Ureter (tissue), 1 donor: Measurements from ENCODE around the gene PKD2L1. TPM values are rescaled to one million over a fixed set of nuclear protein-coding genes. Genes with fewer than 3 reads are reported as not detected.
"Not testable (repeated sequence)": the region's sequence is repeated elsewhere in the genome, so short reads cannot be mapped to it uniquely, and the experiment has no call there.

Experiments used
- DNase-seq: peaks from one replicate; pipeline ENCODE4 v3.0.0-alpha.2; 2020; ENCODE audit warnings: low spot score
- total RNA-seq: library from RNA; stranded (reverse); gene quantifications from one replicate; pipeline ENCODE4 v1.2.4, GENCODE V29; 2023
- donor health status: DM: yes; HTN: yes; CAD: no.

Gene PKD2L1
- total RNA-seq, 1 donor from 2014 or later = 0.16 TPM

DNA sequence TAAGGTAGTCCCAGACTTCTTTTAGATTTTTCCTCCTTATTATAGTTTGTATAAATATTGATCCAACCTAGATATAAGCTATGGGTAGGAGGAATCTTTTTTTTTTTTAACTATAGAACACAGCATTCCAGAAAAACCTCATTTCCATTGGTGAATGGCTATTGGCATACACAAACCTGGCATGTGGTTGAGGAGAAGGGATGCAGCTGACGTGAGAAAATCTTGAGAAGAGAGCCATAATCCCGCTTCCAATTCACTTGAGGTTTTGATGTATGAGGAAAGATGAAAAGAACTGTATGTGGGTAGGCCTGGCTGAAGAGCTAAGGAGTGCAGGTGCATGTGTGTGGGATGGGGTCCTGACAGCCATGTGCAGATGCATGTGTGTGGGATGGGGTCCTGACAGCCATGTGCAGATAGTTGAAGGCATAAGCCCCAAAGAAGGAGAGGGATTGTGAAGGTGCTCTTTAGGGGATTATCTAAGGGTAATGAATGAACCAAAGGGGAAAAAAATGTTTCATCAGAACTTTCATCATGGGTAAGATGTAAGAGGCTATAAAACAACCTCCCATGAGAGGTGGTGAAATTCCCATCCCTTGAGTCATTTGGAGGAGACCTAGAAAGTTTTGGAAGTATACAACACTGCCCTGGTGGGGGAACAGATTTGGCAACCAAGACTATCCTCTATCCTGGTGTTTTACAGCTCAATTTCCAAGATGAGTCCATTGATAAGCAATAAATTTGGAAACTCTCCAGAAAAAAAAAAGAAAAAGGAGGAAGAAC lies 3.8 kb upstream of the PKD2L1 start:
- DNase-seq = no peak

DNA sequence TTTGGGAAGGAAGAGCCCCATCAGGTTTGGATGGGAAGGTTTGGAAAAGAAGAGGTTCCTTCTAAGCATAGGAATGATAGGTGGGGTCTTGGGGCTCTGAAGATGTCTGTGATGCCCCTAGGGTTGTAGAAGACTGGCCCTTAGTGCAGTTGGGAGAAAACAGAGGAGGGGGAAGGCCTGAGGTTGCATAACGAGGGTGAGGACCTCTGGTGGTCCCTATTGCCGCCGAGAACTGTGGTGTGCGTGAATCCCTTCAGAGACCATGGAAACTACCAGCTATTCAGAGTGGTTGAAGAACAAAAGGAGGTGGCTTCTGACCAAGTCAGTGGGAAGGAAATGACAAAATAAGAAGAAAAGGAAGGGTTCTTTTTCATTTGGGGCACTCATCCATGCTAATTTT lies 3.1 kb upstream of the PKD2L1 start:
- no peak for DNase-seq

DNA sequence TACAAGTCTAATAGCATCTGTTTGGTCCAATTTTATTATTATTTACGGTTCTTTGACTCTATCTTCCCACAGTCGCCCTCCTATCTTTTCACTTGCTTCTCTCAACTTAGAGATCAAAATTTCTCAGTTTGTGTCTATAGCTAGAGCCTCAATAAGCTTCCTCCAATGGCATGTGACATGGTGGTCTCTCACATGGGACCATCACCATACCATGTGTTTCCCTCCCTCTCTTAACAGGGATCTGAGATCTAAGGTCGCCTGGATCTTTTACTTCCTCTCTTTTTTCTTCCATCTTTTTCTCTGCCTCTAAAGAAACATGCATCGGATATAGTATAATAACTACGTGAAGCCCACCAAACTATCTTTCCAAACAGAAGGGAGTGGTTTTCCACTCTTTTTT lies 1.8 kb downstream of the PKD2L1 start:
- DNase-seq = no peak

DNA sequence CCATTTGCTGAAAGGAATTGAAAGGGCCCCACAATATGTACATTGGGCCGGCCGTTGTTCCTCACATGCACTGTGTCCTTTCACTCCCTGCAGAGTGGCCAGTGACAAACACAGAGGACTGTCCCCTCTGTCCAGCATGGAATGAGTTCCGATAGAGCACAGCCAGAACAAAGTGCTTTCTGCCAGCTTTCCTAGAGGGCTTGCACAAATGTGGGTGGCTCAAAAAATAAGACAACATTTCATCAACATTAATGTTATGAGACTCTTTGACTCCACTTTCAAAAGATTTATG lies 2.4 kb downstream of the PKD2L1 start:
- no peak for DNase-seq

DNA sequence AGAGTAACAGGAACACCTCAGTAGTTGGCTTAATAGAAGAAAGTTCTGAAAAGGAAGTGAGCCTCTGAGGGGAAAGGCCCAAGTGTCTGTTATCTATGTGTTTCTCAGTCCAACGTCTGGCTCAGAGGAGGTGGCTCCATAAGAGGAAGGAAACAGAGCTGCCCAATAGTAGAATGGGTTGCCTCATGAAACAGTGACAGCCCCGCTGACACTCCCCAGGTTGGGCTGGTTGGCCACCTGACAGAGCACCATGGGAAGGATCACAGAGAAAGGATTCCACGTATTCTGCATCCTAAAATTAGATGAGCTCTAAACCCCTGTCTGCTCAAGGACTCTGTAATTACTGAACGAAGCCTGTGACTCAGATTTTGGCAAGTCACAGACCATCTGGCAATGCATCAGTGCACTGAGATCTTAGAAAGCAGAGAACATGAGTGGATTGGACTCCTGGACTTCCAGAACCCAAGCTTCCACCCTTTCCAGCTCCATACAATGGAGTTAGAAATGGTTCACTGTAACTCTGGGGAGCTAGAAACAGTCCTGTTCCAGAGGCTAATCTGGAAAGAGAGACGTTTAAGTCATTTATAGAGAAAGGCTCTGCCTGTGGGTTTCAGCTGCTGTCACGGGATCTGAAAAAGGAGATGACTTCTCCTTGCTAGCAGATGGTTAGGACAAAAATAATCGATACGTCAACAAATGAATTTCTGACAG lies 2.9 kb downstream of the PKD2L1 start:
- no peak for DNase-seq

DNA sequence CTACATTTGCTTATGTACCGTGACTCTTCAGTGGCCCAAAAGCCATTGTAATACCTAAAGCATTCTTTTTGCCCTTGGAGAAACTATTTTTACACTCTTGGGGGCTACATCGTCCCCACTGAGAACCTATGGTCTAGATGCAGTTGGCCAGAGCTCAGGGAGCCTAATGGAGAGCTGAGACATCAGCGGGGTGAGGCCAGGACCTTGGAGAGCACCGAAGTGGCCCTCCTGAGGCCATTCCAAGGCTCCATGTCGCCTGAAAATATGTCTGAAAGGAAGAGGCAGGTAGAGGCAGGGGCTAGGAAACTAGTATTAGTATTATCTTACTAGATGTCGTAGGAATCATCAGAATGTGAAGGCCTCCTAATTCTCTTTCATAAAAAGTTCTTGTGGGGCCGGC lies 4.9 kb downstream of the PKD2L1 start:
- DNase-seq = no peak

DNA sequence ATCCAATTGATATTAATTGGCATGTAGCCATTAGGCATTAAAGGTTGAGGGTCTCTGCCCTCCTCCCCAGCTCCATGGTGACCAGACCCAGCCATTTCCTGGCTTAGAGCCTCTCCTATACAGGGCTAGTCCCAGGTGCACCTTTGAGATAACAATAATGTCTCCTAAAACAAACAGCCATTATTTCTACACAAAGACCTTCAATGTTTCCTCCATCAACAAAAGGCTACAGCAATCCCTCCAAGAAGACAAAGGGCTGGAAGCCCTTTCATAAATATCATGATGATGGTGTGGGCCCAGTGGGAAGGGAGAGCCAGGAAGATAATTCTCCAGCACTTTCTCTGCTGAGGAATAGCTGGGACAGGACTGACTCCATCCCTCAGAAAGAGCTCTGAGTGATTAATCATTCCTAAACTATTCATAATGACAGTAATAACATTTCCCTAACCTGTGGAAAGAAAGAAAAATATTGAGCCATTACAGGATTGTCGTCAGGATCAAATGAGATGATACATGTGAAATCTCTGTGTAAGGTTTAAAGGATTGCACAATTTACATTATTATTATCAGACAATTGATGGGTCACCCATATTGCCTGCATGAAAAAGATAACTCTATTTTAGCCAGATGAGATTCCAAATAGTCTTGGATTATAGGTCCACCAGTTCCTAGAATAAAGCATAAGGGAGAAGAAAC lies 10.2 kb downstream of the PKD2L1 start:
- DNase-seq = no peak

DNA sequence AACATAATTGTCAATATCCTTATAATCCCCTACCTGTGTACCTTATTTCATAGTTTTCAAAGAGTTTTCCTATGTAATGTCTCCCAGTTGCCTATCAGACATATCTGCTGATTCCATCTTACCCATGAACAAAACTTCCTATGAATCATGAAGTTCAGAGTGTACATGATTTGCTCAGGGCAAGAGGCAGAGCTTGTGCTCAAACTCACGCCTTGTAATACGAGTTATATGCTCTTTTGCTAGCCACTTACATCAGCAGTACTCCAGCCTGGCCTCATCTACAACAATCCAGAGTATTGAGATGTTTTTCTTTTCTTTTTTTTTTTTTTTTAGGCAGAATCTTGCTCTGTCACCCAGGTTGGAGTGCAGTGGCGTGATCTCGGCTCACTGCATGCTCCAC lies 11.8 kb downstream of the PKD2L1 start:
- no peak for DNase-seq

DNA sequence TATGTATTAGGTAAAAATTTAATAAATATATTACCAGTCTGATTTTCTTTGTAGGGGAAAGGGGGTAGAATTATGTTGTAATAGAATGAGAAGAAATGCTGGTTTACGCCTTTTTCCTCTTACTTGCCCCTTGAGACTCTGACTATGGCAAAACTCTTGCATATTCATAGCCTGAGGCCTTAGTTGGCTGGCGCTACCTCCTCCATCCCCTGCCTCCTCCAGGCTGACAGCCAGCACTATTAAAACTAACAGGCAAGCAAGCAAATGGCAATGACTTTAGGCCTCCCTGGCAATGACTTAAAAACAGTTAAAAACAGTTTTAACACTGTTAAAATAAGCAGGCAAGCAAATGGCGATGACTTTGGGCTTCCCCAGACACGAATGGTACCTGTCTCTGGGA lies 14.4 kb downstream of the PKD2L1 start:
- DNase-seq = no peak

DNA sequence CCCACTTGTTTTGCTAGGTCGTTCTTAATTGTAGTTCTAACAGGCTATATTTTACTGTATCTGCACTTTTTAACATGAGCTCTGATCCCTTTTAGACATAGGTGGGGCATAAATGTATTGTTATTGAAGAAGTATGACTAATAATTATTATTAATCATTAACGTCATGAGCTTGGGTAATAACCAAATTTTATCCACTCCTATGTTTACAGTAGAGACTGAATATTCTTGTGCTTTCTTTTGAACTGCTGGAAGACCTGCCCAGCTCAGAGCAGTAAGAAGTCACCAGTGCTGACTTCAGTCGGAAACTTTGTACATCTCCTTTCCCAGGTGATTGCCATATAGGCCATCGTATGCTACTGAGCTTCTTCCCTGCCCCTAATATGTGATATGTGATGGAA lies 18.7 kb downstream of the PKD2L1 start:
- no peak for DNase-seq

DNA sequence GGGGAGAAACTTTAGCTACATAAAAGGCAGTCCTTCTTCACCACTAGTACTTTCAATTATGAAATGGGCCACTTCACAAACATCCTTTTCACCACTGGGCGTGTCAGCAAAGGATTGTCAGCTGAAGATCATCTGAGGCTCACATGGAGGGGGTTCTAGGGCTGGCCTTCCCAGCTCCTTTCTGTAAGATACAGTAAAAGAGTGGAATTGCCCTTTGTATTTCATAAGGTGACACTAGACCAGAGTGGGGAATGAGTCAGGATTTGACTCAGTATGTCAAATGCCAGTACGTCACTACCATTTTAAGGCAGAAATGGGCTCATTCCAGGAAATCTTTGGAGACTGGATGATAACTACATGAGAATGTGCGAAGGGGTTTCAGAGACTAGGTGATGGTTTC lies 22.3 kb downstream of the PKD2L1 start:
- DNase-seq = no peak

DNA sequence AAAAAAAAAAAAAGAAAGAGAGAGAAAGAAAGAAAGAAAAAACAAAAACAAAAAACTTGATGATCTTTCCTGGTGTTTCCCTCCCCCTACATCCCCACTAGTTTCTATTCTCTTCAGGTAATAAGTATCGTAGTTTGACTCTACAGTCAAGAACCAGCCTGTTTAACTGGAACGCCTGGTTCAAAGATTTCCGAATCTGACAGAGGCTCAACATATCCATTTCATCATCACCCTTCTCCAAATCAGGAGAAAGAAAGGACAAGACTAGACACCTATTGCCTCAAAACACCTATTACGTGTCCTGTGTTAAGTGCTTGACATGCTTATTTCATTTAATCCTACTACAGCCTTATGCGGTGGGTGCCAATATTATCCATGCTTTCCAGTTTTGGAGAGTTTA lies 23.2 kb downstream of the PKD2L1 start:
- no peak for DNase-seq

DNA sequence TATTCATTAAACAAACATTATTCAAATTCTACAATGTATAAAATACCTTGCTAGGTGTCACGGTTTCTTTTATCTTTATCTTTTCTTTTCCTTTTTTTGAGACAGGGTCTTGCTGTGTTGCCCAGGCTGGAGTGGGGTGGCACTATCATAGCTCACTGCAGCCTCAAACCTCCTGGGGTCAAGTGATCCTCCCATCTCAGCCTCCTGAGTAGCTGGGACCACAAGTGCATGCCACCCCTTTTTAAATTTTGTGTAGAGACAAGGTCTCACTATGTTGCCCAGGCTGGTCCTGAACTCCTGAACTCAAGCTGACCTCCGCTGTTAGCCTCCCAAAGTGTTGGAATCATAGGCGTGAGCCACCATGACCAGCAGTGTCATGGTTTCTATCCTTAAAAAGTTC lies 25.6 kb downstream of the PKD2L1 start:
- DNase-seq = no peak

DNA sequence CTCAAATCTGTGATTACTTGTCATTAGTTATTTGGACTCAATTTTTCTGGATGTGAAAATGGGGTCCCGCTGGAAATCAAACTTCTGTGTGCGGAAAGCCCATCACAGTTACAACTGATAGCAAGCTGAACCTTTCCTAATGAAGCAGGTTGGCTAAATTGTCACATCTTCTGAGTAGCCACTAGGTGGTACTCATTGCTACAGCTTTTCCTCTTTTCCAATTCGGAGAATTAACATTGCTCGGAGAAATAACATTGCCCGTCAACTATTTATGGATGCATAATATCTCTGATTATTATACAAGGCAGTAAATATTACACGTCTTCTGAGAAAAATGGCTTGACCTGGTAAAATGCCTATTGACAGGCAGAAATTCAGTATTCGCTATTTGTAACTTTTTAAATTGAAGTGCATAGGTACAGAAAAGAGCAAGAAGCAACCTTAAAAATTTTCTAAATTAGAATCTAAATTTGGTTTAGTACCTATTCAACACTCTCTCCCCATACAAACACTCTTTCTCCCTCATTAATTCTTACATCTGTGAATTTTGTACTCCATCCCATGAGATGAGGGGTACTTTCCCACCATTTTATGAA lies 26.2 kb downstream of the PKD2L1 start:
- DNase-seq = no peak

DNA sequence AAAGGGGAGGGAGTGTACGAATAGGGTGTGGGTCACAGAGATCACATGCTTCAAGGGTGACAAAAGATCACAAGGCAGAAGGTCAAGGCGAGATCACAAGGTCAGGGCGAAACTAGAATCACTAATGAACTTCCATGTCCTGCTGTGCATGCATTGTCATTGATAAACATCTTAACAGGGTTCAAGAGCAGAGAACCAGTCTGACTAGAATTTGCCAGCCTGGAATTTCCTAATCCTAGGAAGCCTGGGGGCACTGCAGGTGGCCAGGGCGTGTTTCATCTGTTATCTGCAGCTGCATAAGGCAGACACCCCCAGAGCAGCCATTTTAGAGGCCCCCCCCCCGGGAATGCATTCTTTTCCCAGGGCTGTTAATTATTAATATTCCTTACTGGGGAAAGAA lies 28.9 kb downstream of the PKD2L1 start:
- DNase-seq = not testable (repeated sequence)

DNA sequence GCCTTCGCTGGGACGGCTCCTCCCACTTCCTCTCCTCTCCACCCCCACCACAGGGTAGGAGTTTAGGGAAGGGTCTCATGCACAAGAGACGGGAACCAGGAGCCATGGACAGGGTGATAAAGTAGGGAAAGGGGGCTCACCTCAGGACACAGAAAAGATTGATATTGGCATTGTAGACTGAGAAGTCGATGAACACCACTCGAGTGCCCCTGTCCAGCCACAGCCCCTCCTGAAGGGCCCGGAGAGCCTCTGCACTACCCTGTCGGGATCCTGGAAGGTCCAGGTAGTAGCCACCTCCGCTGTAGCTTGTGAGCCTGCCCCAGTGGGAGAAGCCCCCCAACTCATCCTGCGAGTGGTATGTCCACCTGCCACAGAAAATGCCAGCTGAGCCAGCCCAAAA lies 32.8 kb downstream of the PKD2L1 start:
- DNase-seq = no peak

DNA sequence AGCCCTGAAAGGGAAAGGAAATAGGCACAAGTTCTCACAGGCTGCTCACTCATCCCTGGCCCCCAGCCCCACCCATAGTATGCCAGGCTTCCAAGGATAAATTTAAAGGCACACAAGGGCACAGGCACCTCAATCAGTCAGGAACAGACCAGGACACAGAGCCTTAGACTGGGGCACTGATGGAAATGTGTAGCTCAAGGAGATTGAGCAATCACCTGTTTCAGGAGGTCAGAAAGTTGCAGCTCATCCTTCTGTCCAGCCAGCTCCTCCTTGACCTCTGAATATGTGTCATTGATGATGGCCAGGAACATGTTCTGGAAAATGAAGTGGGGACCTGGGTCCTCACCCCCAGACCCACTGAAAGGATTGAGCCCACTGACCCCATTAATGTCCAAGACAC lies 37.0 kb downstream of the PKD2L1 start:
- DNase-seq = no peak

DNA sequence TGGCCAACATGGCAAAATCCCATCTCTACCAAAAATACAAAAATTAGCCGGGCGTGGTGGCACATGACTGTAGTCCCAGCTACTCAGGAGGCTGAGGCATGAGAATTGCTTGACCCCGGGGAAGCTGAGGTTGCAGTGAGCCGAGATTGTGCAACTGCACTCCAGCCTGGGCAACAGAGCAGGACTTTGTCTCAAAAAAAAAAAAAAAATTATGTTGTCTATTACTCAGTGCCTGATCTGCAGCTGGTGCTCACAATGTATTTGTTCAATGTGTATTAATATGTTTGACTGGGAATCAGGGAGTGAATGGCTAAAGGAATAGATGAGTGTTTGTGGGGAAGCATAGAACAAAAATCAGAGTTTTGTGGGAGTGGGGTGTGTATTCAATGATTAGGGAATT lies 37.7 kb downstream of the PKD2L1 start:
- DNase-seq = not testable (repeated sequence)

DNA sequence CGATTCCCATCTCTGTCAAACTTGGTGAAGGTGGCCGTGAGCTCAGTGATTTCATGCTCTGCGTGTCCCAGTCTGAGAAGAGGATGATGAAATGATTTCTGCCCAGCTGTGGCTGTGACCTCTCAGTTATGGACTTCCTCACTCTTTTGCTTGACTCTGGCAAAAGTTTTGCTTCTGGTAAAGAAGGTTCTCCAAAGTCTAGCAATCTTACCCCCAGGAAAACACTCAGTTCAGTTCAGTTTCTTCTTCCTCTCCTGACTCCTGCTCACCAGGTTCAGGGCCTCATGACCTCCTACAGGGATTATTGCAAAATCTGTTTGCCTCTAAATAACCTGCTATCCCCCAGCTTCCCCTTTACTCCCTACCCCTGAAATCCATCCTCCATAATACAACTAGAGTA lies 38.7 kb downstream of the PKD2L1 start:
- no peak for DNase-seq

DNA sequence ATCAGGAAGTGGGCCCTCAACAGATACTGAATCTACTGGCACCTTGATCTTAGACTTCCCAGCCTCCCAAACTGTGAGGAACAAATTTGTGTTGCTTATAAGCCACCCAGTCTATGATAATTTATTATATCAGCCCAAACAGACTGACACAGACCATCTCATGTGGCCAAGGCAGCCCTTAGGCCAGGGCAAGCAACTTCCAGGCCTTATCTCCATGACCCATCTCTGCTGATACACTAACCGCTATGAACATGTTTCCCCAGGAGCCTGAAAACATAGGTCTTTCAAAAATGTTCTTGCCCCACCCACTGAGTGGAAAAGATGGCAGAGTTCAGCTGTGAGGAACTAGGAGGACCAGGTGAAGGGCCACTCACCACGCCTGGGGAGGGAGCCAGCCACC lies 40.4 kb downstream of the PKD2L1 start:
- DNase-seq = no peak

DNA sequence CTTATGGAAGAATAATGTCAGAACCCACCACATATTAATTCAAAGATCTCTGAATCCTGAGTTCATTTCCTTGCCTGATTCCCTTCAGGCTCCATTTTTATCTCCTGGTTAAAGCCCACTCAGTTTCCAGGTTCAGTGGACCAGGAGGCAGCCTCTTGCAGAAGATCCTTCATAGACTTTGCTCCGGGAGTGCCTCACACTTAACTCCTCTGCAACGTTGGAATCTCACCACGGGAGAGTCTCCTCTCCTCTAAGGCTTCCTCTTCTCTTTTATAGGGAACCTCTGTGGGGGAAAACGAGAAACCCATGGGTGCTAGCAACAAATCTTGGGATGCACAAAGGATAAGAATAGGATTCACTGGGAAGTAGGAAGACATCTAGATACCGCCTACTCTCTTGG lies 41.8 kb downstream of the PKD2L1 start:
- no peak for DNase-seq

DNA sequence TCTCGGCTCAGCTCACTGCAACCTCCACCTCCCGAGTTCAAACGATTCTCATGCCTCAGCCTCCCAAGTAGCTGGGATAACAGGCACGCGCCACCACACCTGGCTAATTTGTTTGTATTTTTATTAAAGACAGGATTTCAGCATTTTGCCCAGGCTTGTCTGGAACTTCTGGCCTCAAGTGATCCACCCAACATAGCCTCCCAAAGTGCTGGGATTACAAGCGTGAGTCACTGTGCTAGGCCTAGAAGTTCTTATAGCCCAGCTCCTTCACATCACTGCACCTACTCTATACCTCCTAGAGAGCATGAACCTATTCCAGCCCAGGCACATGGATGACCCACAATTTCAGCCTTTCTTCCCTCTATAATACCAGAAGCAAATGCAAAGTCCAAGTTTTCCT lies 42.3 kb downstream of the PKD2L1 start:
- no peak for DNase-seq
